Mucosa of stomach (tissue), 1 donor: ENCODE measurements around the gene UNCX.

Source experiments
- H3K27me3 ChIP-seq: one replicate; pipeline ENCODE4 v1.7.0; 2013; ENCODE audit warnings: mild to moderate bottlenecking, low read length; ENCODE audit not compliant: control insufficient read depth, insufficient read depth
- H3K36me3 ChIP-seq: one replicate; pipeline ENCODE4 v1.7.0; 2013; ENCODE audit warnings: low read length; ENCODE audit not compliant: control insufficient read depth, insufficient read depth
- H3K4me1 ChIP-seq: one replicate; pipeline ENCODE4 v1.7.0; 2013; ENCODE audit warnings: mild to moderate bottlenecking, low read length; ENCODE audit not compliant: control insufficient read depth, insufficient read depth
- H3K4me3 ChIP-seq: one replicate; pipeline ENCODE4 v1.7.0; 2013; ENCODE audit warnings: low read length
- H3K9ac ChIP-seq: one replicate; pipeline ENCODE4 v1.7.0; 2013; ENCODE audit warnings: mild to moderate bottlenecking, low read length, moderate library complexity
- H3K9me3 ChIP-seq: one replicate; pipeline ENCODE4 v1.7.0; 2013; ENCODE audit warnings: mild to moderate bottlenecking, low read length, moderate library complexity; ENCODE audit not compliant: control insufficient read depth
- donor health status: Pancreatic carcinoma.

The UNCX gene

DNA sequence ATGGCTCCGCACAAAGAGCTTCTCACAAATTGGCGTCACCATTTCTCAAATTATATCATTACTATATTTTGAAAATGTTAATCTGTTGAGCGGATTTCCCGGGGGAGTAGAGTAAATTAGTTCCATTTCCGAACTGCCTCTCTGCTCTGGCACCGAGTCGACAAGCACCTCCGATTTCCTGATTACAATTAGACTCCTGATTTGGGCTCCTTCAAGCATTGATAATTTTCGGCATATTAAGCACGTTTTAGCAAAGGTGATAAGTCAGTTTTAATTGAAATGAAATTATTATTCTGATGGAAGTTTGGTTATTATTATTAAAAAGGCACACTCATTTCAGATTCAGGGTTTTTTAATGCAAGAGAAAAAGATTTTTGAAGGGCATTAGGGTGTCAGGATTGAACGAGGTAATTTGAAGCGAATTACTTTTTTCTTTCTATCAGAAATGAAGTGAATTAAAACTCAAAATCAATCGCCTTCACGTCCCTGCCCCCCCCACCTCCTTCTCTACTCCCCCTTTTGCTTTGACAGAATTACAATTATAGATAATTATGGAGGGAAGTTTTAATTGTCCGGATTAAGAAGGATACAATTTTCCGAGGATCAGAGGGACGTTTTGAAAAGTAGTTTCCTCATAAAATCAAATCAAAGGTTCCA is 4.0 kb upstream of the UNCX start:
- no peak overlapping the region for H3K9ac ChIP-seq
- no peaks in the 10 kb centered on the region for H3K4me1 ChIP-seq
- H3K4me3 ChIP-seq, result no peak overlapping the region
- H3K36me3 ChIP-seq, result no peaks in the 10 kb centered on the region
- H3K9me3 ChIP-seq, result no peaks in the 10 kb centered on the region
- peaks cover 85% of the 10 kb centered on the region for H3K27me3 ChIP-seq

DNA sequence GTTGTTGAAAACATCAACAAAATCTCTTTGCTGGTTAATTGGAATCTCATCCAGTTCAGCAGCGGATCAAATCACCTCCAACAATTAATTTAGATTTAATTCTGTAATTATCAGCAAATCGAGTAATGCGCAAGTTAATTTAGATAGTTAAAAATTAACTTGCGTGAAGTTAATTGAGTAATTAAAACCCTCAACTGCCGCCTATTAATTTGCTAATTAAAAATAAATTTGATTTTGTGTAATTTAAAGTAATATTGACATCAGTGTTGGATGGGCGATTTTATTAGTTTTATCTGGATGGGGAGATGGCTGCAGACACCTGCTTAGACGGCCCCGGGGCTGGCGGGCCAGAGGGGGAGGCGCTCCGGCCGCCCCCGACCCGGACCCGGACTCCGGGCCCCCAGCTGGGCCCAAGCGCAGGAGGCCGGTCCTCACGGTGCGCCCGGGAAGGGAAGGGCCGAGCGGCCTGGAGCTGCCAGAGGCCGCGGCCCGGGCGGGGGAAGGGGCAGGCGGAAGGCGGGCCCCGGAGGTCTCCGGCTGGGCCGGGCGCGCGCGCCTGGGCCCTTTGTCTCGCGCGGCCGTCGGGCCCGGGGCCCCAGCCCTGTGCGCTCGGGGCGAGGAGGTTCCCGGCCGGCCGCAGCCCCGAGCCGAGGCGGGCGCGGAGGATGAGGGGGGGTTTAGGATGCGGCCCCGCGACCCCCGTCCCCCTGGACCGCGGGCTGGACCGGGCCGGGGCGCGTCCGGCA is 3.3 kb upstream of the UNCX start:
- H3K9ac ChIP-seq, result no peak overlapping the region

DNA sequence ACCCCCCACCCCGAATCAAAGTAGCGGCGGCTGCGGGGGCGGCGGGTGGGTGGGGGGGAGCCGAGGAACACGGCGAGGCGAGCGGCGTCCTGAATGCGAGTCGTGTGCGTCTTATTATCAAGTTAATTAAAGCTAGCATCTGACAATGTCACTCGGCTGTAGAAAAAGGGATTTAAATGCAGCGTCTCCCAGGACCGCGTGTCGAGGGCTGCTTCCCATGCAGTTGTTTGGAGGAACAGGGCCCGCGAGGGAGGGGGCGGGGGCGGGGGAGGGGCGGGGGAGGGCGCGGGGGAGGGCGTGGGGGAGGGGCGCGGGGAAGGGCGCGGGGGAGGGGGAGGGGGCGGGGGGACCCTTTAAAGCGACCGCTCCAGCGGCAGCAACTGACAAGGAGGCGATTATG is 2.7 kb upstream of the UNCX start:
- Histone ChIP-seq H3K27me3 (peaks cover 85% of the 10 kb centered on the region), H3K4me1 (no peaks in the 10 kb centered on the region), H3K9me3 (no peaks in the 10 kb centered on the region), H3K4me3 (no peak overlapping the region), H3K9ac (no peak overlapping the region), H3K36me3 (no peaks in the 10 kb centered on the region)

More for the DNA sequence above, 3.3 kb upstream of the UNCX start:
- Histone ChIP-seq H3K9me3 (no peaks in the 10 kb centered on the region), H3K4me1 (no peaks in the 10 kb centered on the region), H3K4me3 (no peak overlapping the region), H3K36me3 (no peaks in the 10 kb centered on the region), H3K27me3 (peaks cover 85% of the 10 kb centered on the region)

DNA sequence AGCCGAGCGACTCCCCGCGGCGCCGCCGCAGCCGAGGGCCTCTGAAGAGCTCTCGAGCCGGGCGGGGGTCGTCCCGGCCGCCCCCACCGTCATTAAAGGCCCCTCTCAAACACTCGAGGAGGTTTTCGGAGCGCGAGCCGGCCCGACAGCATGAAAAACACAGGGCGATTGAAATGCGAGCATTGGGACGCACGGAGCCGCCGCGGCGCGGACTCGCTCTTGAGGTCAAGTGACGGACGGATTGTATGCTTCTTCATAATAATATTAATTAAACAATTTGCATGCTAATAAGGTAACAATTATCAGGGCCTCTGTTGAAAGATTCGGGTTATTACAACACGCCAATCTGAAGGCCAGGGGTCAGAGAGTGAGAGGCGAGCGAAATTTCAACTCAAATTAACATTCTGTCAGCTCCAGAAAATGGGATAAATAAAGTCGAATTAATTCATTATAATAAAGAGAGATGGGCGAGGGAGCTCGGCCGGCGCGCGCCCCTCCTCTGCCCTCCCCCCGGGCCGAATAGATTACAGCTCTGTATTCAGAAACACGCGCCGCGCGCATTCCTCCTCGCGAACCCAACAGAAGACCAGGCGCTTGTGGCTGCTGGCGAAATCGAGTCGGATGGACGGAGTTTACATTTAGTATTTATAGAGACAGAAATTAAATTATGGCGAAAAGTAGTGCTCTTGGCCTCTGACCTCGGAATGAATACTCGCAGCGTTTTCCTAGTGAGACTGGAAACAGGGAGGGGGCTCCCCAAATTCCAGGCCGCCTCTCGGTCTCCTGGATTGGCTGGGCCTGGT is 2.1 kb upstream of the UNCX start:
- no peaks in the 10 kb centered on the region for H3K4me1 ChIP-seq
- no peak overlapping the region for H3K4me3 ChIP-seq
- no peaks in the 10 kb centered on the region for H3K9me3 ChIP-seq
- no peak overlapping the region for H3K9ac ChIP-seq
- no peaks in the 10 kb centered on the region for H3K36me3 ChIP-seq
- H3K27me3 ChIP-seq, result peaks cover 85% of the 10 kb centered on the region

DNA sequence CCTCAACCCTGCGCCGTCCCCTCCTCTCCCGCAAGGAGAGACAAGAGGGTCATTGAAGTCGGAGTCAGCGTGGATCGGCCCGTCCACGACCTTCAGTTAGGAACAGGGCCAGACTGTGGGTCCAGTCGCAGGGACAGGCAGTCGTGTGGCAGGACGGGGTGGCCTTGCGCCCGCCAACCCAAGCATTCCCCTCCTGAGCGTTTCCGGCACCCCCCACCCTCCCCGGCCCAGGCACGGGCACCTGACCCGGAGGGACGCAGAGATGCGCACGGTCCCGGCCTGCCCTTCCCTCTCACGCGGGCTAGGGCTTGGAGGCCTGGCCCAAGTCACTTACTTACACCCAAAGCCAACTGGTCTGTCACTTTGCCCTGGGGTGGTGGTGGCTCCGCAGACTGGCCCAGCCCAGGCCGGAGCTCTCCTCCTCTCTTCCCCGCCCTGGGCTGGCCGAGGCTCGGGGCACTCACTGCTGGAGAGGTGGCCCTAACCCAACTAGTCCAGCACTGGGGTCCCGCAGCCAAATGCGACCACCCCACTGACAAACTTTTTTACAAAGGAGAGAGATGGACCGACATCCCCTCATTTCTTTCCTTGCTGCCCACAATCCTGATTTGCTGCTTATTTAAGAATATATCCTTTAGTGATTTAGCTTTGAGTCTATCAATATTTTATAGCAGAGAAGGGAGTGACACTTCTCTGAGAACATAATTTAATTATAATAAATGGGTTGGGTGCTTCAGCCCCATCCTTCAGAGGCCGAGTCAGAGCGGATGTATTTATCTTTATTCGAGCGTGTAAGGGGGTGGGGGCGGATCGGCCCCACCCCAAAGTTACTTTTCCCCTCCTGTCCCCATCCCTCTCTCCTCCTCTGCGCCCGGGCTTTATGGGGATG is 1.2 kb upstream of the UNCX start:
- no peaks in the 10 kb centered on the region for H3K4me1 ChIP-seq
- H3K27me3 ChIP-seq, result peaks cover 79% of the 10 kb centered on the region
- no peaks in the 10 kb centered on the region for H3K36me3 ChIP-seq
- H3K9ac ChIP-seq, result no peak overlapping the region
- no peaks in the 10 kb centered on the region for H3K9me3 ChIP-seq
- no peak overlapping the region for H3K4me3 ChIP-seq

DNA sequence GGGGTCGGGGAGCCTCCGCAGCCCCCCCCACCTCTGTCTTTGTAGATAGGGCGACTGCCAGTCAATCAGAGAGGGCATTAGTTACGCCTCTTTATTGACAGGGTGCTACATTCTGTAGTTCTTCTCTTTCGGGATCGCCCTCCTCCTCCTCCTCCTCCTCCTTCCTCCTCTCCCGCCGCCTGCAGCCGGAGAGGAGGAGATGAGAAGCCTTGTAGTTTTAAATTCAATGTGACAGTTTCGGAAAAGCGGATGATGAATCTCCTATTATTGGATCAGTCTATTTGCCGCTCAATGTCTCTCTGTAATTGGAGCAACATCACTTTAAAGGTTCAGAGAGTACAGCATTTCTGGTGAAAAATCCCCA is 587 bp upstream of the UNCX start:
- H3K9ac ChIP-seq, result no peak overlapping the region
- H3K27me3 ChIP-seq, result peaks cover 76% of the 10 kb centered on the region
- H3K9me3 ChIP-seq, result no peaks in the 10 kb centered on the region
- H3K4me3 ChIP-seq, result no peak overlapping the region
- H3K36me3 ChIP-seq, result no peaks in the 10 kb centered on the region
- H3K4me1 ChIP-seq, result no peaks in the 10 kb centered on the region

DNA sequence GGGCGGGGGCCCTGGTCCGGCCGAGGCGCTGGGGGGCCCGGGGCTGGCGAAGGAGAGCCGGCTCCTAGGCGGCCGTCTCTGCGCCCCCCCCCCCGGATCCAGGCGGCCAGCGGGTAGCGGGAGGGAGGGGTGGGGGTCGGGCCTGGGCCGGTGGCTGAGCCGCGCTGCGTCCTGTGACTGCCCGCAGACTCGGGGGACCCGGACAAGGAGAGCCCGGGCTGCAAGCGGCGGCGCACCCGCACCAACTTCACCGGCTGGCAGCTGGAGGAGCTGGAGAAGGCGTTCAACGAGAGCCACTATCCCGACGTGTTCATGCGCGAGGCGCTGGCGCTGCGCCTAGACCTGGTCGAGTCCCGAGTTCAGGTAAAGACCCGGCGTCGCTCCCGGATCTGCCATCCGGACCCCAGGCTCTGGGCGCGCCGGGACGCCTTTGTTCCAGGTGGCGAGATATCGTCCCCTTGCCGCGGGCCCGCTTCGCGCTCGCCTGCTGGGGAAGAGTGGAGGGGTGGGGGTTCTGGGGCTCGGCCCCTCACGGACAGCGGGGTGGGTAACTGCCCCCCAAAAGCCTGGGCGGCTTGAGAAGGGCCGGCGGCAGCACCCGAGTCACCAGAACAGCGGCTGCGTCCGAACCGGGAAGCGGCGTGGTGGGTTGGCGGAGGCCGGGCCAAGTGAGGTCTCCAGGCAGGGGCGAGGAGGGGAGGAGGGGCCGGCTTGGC is 819 bp downstream of the UNCX start:
- Histone ChIP-seq H3K4me1 (no peaks in the 10 kb centered on the region), H3K27me3 (peaks cover 76% of the 10 kb centered on the region), H3K36me3 (no peaks in the 10 kb centered on the region), H3K9me3 (no peaks in the 10 kb centered on the region), H3K4me3 (no peak overlapping the region), H3K9ac (no peak overlapping the region)

DNA sequence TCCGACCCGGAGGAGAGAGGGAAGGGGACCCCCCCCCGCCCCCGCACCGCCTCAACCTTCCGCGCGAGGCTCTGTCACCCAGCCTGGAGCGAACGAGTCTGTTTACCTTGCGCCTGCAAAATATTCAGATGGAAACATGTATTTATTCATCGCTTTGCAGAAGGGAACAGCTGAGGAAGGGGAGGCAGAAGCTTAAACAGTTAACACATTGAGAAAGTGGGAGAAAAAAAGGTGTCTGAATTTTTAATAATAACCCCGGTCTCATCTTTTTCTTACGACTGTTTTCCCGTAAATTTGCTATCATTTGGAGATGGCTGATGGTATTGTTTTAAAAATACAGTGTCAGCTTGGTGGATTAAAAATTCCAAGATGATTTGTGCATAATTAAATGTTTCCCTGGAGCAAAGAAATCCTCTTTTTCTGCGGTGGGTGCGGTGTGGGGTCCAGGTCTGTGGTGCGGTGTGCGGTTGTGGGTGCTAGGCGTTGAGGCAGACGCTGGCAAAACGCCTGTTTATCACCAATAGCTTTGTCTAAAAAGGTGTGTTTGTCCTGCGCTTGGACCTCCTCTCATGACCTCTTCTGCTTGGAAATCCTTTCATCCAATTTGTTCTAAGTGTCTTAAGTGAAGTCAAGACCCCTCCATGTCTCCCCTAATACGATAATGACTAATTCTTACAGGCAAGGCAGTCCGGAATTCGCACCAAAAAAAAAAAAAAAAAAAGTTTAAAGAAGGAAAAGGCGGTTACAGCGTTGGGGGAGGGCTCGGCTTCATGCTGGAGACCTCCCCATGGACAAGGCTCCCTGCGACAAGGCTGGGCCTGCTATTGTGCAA is 1.6 kb downstream of the UNCX start:
- peaks cover 76% of the 10 kb centered on the region for H3K27me3 ChIP-seq
- H3K9me3 ChIP-seq, result no peaks in the 10 kb centered on the region
- H3K9ac ChIP-seq, result no peak overlapping the region
- no peak overlapping the region for H3K4me3 ChIP-seq
- no peaks in the 10 kb centered on the region for H3K4me1 ChIP-seq
- H3K36me3 ChIP-seq, result no peaks in the 10 kb centered on the region

DNA sequence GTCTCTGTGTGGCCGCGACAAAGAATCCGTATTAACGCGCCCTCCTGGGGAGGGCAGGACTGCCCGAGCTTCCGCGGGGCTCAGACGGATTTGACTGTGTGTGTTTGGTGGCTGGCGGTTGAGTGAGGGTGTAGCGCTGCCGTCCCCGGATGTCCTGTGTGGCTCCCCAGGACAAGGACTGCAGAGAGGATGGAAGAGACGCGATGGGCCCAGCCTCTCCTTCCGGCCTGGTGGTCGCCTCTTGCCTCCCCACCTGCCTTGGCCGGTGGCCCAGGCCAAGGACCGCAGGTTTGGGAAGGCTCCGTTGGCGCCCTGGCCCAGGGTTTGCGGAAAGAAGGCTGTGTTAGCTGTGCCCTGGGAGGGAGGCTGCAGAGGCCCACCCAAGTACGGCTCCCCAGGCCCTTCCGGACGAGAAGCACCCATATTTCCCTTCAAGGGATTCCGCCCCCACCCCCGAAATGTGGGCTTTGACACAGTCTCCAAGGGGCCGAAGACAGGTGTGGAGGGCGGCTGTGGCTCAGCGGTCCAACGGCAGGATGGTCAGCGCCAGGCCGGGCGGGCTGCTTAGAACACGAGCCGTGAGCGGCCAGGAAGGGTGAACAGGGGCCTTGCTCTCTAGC is 2.3 kb downstream of the UNCX start:
- Histone ChIP-seq H3K9ac (no peak overlapping the region), H3K4me1 (no peaks in the 10 kb centered on the region), H3K4me3 (no peak overlapping the region), H3K36me3 (no peaks in the 10 kb centered on the region), H3K9me3 (no peaks in the 10 kb centered on the region), H3K27me3 (peaks cover 79% of the 10 kb centered on the region)

DNA sequence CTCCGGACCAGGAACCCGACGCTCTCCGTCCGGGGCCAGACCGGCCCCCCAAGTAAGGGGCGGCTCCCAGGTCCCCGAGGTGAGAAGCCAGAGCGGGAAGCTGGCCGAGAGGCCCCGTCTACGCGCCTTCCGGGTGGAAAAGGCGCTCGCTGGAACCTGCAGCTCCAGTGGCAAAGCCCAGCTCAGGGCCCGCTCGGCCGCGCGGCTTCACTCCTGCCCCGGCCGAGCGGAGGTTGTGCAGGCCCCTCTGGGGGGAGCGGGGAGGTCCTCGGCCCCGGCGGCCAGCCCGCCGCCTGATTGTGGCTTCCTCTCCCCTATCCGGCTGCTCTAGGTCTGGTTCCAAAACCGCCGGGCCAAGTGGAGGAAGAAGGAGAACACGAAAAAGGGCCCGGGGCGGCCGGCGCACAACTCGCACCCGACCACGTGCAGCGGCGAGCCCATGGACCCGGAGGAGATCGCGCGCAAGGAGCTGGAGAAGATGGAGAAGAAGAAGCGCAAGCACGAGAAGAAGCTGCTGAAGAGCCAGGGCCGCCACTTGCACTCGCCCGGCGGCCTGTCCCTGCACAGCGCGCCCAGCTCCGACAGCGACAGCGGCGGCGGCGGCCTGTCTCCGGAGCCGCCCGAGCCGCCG is 2.9 kb downstream of the UNCX start:
- H3K27me3 ChIP-seq, result peaks cover 81% of the 10 kb centered on the region
- no peak overlapping the region for H3K4me3 ChIP-seq
- H3K4me1 ChIP-seq, result no peaks in the 10 kb centered on the region
- no peaks in the 10 kb centered on the region for H3K36me3 ChIP-seq
- H3K9me3 ChIP-seq, result no peaks in the 10 kb centered on the region
- H3K9ac ChIP-seq, result no peak overlapping the region
